Activated CD4-positive, alpha-beta memory T cell treated with anti-CD3 and anti-CD28 coated beads, Interleukin-2, amount 10 ng/mL, durations not matched to agents 7 days and 5 days (primary cell): ENCODE measurements around the gene FHL3. TPM values are rescaled to one million over a fixed set of nuclear protein-coding genes. Genes with fewer than 3 reads are reported as not detected.
"Not testable (repeated sequence)": the region's sequence is repeated elsewhere in the genome, so short reads cannot be mapped to it uniquely, and the experiment has no call there.

Source experiments
- CTCF ChIA-PET: fragments of 350-600 bp; sonication (Branson Sonifier 250); formaldehyde crosslinking; loops from one replicate; lab custom pipeline; 2021; ENCODE audit warnings: antibody characterized with exemption, inconsistent platforms; lab: Charles Lee
- POLR2A ChIA-PET: fragments of 350-600 bp; sonication (Branson Sonifier 250); formaldehyde crosslinking; loops from one replicate; lab custom pipeline; 2021; ENCODE audit warnings: antibody characterized with exemption; lab: Charles Lee
- DNase-seq: peaks from one replicate; pipeline ENCODE4 v3.0.0-alpha.2; 2020
- H3K27ac Mint-ChIP-seq: one replicate; pipeline ENCODE4 v1.8.0; 2021; ENCODE audit warnings: mild to moderate bottlenecking, mixed read lengths
- H3K27me3 Mint-ChIP-seq: one replicate; pipeline ENCODE4 v1.8.0; 2021; ENCODE audit warnings: mixed read lengths
- H3K36me3 Mint-ChIP-seq: one replicate; pipeline ENCODE4 v1.8.0; 2021; ENCODE audit warnings: low read depth, mixed read lengths
- H3K4me1 Mint-ChIP-seq: one replicate; pipeline ENCODE4 v1.8.0; 2021; ENCODE audit warnings: mixed read lengths
- H3K4me3 Mint-ChIP-seq: one replicate; pipeline ENCODE4 v1.8.0; 2021; ENCODE audit warnings: mild to moderate bottlenecking, mixed read lengths
- H3K9me3 Mint-ChIP-seq: one replicate; pipeline ENCODE4 v1.8.0; 2021; ENCODE audit warnings: mixed read lengths
- total RNA-seq, 2 experiments: library from RNA; stranded (reverse); gene quantifications; one replicate each; pipeline ENCODE4 v1.2.3, GENCODE V29; 2021

Gene FHL3
- total RNA-seq, 2 experiments from 2014 or later, result 9.1 to 9.8 TPM

GRCh38 chr1:38044221-38045215, 39.2 kb upstream of the FHL3 start:
- DNase-seq, result no peak
- Mint-ChIP-seq H3K4me1 (peaks cover 14% of the 10 kb centered on the region), H3K27me3 (peaks cover 53% of the 10 kb centered on the region), H3K27ac (no peak overlapping the region), H3K4me3 (no peak overlapping the region), H3K9me3 (no peaks in the 10 kb centered on the region), H3K36me3 (no peaks in the 10 kb centered on the region)
- ChIA-PET CTCF (interaction anchor here (0.6 to 0.9 kb wide), 2 partner anchors 15 to 189 kb away, joined by 3 to 4 read pairs; no protein-coding TSS in a partner anchor), POLR2A (interaction anchor here (1.2 kb wide), 1 partner anchor 32 kb away, joined by 3 read pairs; the partner anchor contains the start of gene UTP11)

GRCh38 chr1:38043036-38043747, 37.9 kb upstream of the FHL3 start:
- H3K27me3 Mint-ChIP-seq, result peaks cover 46% of the 10 kb centered on the region
- H3K4me1 Mint-ChIP-seq, result peaks cover 14% of the 10 kb centered on the region
- CTCF ChIA-PET, result no interaction called here
- H3K4me3 Mint-ChIP-seq, result no peak overlapping the region
- POLR2A ChIA-PET, result no interaction called here
- DNase-seq, result no peak
- no peak overlapping the region for H3K27ac Mint-ChIP-seq
- no peaks in the 10 kb centered on the region for H3K36me3 Mint-ChIP-seq
- H3K9me3 Mint-ChIP-seq, result no peaks in the 10 kb centered on the region

- POLR2A ChIA-PET, result no interaction called here
- H3K27me3 Mint-ChIP-seq, result peaks cover 36% of the 10 kb centered on the region
- CTCF ChIA-PET, result no interaction called here
- no peak overlapping the region for H3K27ac Mint-ChIP-seq
- H3K4me3 Mint-ChIP-seq, result no peak overlapping the region
- H3K36me3 Mint-ChIP-seq, result no peaks in the 10 kb centered on the region
- no peak for DNase-seq
- H3K4me1 Mint-ChIP-seq, result peaks cover 13% of the 10 kb centered on the region
- H3K9me3 Mint-ChIP-seq, result no peaks in the 10 kb centered on the region
These were observed 36.9 kb upstream of the FHL3 start for GRCh38 chr1:38041936-38042834.

- Mint-ChIP-seq H3K27me3 (peaks cover 30% of the 10 kb centered on the region), H3K36me3 (no peaks in the 10 kb centered on the region), H3K9me3 (no peaks in the 10 kb centered on the region), H3K4me1 (peaks cover 6% of the 10 kb centered on the region), H3K27ac (no peak overlapping the region), H3K4me3 (no peak overlapping the region)
- ChIA-PET POLR2A (interaction anchor here (1.0 kb wide), 1 partner anchor 12 kb away, joined by 5 read pairs; no protein-coding TSS in a partner anchor), CTCF (interaction anchor here (1.3 kb wide), 1 partner anchor 9 kb away, joined by 5 read pairs; no protein-coding TSS in a partner anchor)
- DNase-seq, result no peak
These were observed 34.2 kb upstream of the FHL3 start for GRCh38 chr1:38039331-38040088.

- DNase-seq, result no peak
- Mint-ChIP-seq H3K4me1 (peaks cover 4% of the 10 kb centered on the region), H3K9me3 (no peaks in the 10 kb centered on the region), H3K27me3 (peaks cover 25% of the 10 kb centered on the region), H3K4me3 (no peak overlapping the region), H3K36me3 (no peaks in the 10 kb centered on the region), H3K27ac (no peak overlapping the region)
- ChIA-PET POLR2A (no interaction called here), CTCF (interaction anchor here (0.6 kb wide), 1 partner anchor 43 kb away, joined by 3 read pairs; no protein-coding TSS in a partner anchor)
These were observed 33.5 kb upstream of the FHL3 start for GRCh38 chr1:38038861-38039260.

GRCh38 chr1:38037221-38037939, 32.1 kb upstream of the FHL3 start:
- no peaks in the 10 kb centered on the region for H3K9me3 Mint-ChIP-seq
- ChIA-PET CTCF (no interaction called here), POLR2A (no interaction called here)
- H3K27me3 Mint-ChIP-seq, result peaks cover 12% of the 10 kb centered on the region
- no peak overlapping the region for H3K27ac Mint-ChIP-seq
- no peak overlapping the region for H3K4me3 Mint-ChIP-seq
- H3K36me3 Mint-ChIP-seq, result no peaks in the 10 kb centered on the region
- no peaks in the 10 kb centered on the region for H3K4me1 Mint-ChIP-seq
- no peak for DNase-seq

GRCh38 chr1:38034871-38035270, 29.6 kb upstream of the FHL3 start:
- Mint-ChIP-seq H3K4me1 (peaks cover 17% of the 10 kb centered on the region), H3K27ac (no peak overlapping the region), H3K9me3 (no peaks in the 10 kb centered on the region), H3K36me3 (no peaks in the 10 kb centered on the region), H3K4me3 (no peak overlapping the region), H3K27me3 (no peaks in the 10 kb centered on the region)
- ChIA-PET POLR2A (no interaction called here), CTCF (no interaction called here)
- DNase-seq, result no peak

GRCh38 chr1:38032992-38033391, 27.7 kb upstream of the FHL3 start:
- H3K27me3 Mint-ChIP-seq, result not testable (repeated sequence)

GRCh38 chr1:38031513-38031866, 26.2 kb upstream of the FHL3 start:
- Mint-ChIP-seq H3K4me1 (peaks cover 51% of the 10 kb centered on the region), H3K27me3 (no peaks in the 10 kb centered on the region), H3K27ac (no peak overlapping the region), H3K4me3 (no peak overlapping the region), H3K36me3 (no peaks in the 10 kb centered on the region), H3K9me3 (no peaks in the 10 kb centered on the region)
- ChIA-PET POLR2A (no interaction called here), CTCF (no interaction called here)
- DNase-seq, result no peak

More at GRCh38 chr1:38032992-38033391, 27.7 kb upstream of the FHL3 start:
- H3K4me1 Mint-ChIP-seq, result peaks cover 36% of the 10 kb centered on the region
- H3K36me3 Mint-ChIP-seq, H3K4me3 Mint-ChIP-seq, CTCF ChIA-PET, H3K9me3 Mint-ChIP-seq, DNase-seq, H3K27ac Mint-ChIP-seq: not testable (repeated sequence)
- POLR2A ChIA-PET, result interaction anchor here (0.8 kb wide), 1 partner anchor 23 kb away, joined by 3 read pairs; no protein-coding TSS in a partner anchor

- Mint-ChIP-seq H3K9me3 (no peaks in the 10 kb centered on the region), H3K36me3 (peaks cover 1% of the 10 kb centered on the region), H3K4me1 (peaks cover 52% of the 10 kb centered on the region), H3K4me3 (no peak overlapping the region), H3K27ac (peak overlapping the region; percentile 52), H3K27me3 (no peaks in the 10 kb centered on the region)
- no peak for DNase-seq
- ChIA-PET CTCF (interaction anchor here (0.8 to 3.9 kb wide), 9 partner anchors 9 to 528 kb away, joined by 3 to 29 read pairs (median 3); partner anchors contain the start of gene MTF1), POLR2A (interaction anchor here (1.0 to 1.7 kb wide), 6 partner anchors 10 to 100 kb away, joined by 3 to 11 read pairs (median 4); partner anchors contain the start of genes SF3A3 and UTP11)
These were observed 25.5 kb upstream of the FHL3 start for GRCh38 chr1:38030596-38031512.
